Measurements from ENCODE around the gene BCORL1. TPM values are rescaled to one million over a fixed set of nuclear protein-coding genes. Genes with fewer than 3 reads are reported as not detected.

Gene BCORL1
- total and polyA plus RNA-seq, 2 of the 8 experiments (the other 6 are each of a cell fraction or from before 2014, with no cell fraction given): 1.4 to 6.2 TPM

DNA sequence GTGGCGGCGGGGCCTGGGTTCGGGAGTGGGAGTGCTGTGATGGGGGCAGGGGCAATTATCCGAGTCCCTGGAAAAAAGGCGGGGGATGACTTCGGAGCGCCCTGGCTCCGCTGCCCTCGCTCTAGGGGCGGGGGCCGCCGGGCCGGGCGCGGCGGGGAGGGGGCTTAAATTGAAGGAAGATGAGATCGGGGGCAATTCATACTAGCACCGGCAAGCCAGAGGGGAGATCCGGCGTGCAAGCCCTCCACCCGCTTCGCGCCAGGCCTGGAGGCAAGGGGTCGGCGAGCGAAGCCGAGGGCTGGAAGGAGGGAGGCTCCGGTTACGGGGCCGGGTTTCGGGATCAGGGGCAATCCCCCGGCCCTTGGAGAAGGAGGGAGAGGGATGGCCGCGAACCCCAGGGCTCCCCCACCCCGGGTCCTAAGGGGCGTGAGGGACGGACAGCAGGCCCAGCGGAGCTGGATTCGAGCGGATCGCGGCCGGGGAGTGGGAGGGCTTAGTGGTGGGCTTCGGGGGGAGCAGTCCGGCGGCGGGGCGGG lies 1.2 kb downstream of the BCORL1 start:
- Histone ChIP-seq H3K27ac (ENCODE audit: low read depth, low read length) (no peak overlapping the region), H3K56ac (replicated peaks; ENCODE audit: insufficient read length, low read depth, low read length) (no peak overlapping the region), H3K18ac (ENCODE audit: extremely low read depth, low read length) (no peak overlapping the region), H3K79me2 (ENCODE audit: control insufficient read depth in 1 of 2, insufficient read depth in 2 of 2, low read length in 2 of 2) (no peaks in the 10 kb centered on the region; a peak in 1 of 4 replicates), H2BK120ac (replicated peaks; ENCODE audit: low read depth, low read length) (no peak overlapping the region), H4K5ac (ENCODE audit: insufficient read length, low read depth, low read length) (no peak overlapping the region), H2BK12ac (ENCODE audit: low read depth, low read length) (no peak overlapping the region), H4K91ac (replicated peaks; ENCODE audit: insufficient read length, low read length) (no peak overlapping the region), H2BK15ac (ENCODE audit: low read length) (no peak overlapping the region), H2BK5ac (ENCODE audit: low read depth, low read length) (no peak overlapping the region), H2AFZ (ENCODE audit: low read length) (no peak overlapping the region), H4K20me1 (replicated peaks in 1 of 2; ENCODE audit: control insufficient read depth in 1 of 2, insufficient read depth in 2 of 2, low read length in 2 of 2) (peaks cover 0 to 1% of the 10 kb centered on the region in 2 experiments), H2AK5ac (ENCODE audit: low read depth, low read length) (no peak overlapping the region), H2BK20ac (ENCODE audit: low read length) (no peak overlapping the region), H3K23ac (ENCODE audit: insufficient read length) (no peak overlapping the region), H3K9me3 (ENCODE audit: insufficient read depth in 2 of 2, low read depth in 1 of 2, low read length in 1 of 2) (no peaks in the 10 kb centered on the region), H3K4me1 (replicated peaks in 1 of 4; ENCODE audit: control insufficient read depth in 3 of 4, insufficient read depth in 4 of 4, low read length in 3 of 4) (peaks cover 0 to 5% (median 1%) of the 10 kb centered on the region in 4 experiments; a peak in 1 of 7 replicates), H3K9ac (replicated peaks in 1 of 4; ENCODE audit: extremely low read depth in 1 of 4, low read depth in 3 of 4, low read length in 3 of 4) (no peak overlapping the region), H3K14ac (ENCODE audit: insufficient read length) (no peak overlapping the region), H3K79me1 (ENCODE audit: low read depth, low read length) (no peaks in the 10 kb centered on the region), H3K23me2 (ENCODE audit: low read depth, low read length) (peaks cover 6% of the 10 kb centered on the region; the same call in 1 of the 2 replicates), H3K27me3 (replicated peaks in 1 of 4; ENCODE audit: control insufficient read depth in 3 of 4, extremely low read depth in 1 of 4, insufficient read depth in 3 of 4, low read length in 3 of 4) (peaks cover 4 to 34% (median 29%) of the 10 kb centered on the region in 4 experiments), H3K4ac (replicated peaks; ENCODE audit: insufficient read length, low read depth, low read length) (no peak overlapping the region), H3K4me3 (ENCODE audit: extremely low read depth in 1 of 4, insufficient read depth in 2 of 4, low read depth in 3 of 4, low read length in 4 of 4) (no peak overlapping the region; a peak in 2 of 8 replicates), H3K4me2 (ENCODE audit: insufficient read depth in 1 of 2, low read depth in 2 of 2, low read length in 2 of 2) (no peak overlapping the region; a peak in 1 of 4 replicates), H4K8ac (ENCODE audit: extremely low read depth, insufficient read depth, low read length) (no peak overlapping the region), H3K36me3 (ENCODE audit: control insufficient read depth in 2 of 4, insufficient read depth in 4 of 4, low read length in 3 of 4) (no peaks in the 10 kb centered on the region)
- WGBS, 2 experiments (ENCODE audit: extremely low coverage in 1 of 2, insufficient coverage in 1 of 2, insufficient read length in 1 of 2, insufficient replicate concordance in 2 of 2, low coverage in 1 of 2, low lambda C conversion rate in 2 of 2, missing lambda C conversion rate in 1 of 2): no CpG with 5 or more reads among the region's 48 CpGs
- FAIRE-seq (no peak), DNase-seq (ENCODE audit: low read depth in 1 of 2, low spot score in 2 of 2) (peak in 1 of 2 experiments; percentile 54)
- ChIA-PET CTCF (ENCODE audit: partially characterized antibody) (no interaction called here), POLR2A (ENCODE audit: partially characterized antibody) (interaction anchor here (1.0 to 1.8 kb wide), 4 partner anchors 22 to 50 kb away, joined by 3 to 6 read pairs (median 3); no protein-coding TSS in a partner anchor)
- TF ChIP-seq RBBP5 (IDR thresholded peaks at IDR 0.05; ENCODE audit: borderline replicate concordance, low read depth, low read length) (no peak), BCL11A (IDR thresholded peaks at IDR 0.05; ENCODE audit: low read depth in 2 of 2, low read length in 2 of 2) (no peak), POU5F1 (IDR thresholded peaks at IDR 0.05; ENCODE audit: low read depth, low read length) (no peak), NRF1 (IDR thresholded peaks at IDR 0.05; ENCODE audit: low read depth, low read length) (no peak), KDM1A (IDR thresholded peaks at IDR 0.05; ENCODE audit: borderline replicate concordance, low read length) (no peak), ASH2L (IDR thresholded peaks at IDR 0.05; ENCODE audit: low read length) (no peak), SIX5 (IDR thresholded peaks at IDR 0.05; ENCODE audit: low read depth, low read length) (no peak), MAFK (IDR thresholded peaks at IDR 0.05; ENCODE audit: low read depth, low read length) (no peak), TAF1 (IDR thresholded peaks at IDR 0.05; ENCODE audit: low read depth, low read length) (no peak), GTF2F1 (IDR thresholded peaks at IDR 0.05; ENCODE audit: borderline replicate concordance, low read depth, low read length) (no peak), SAP30 (IDR thresholded peaks at IDR 0.05; ENCODE audit: insufficient read depth, insufficient replicate concordance, low read length) (no peak), RNF2 (IDR thresholded peaks at IDR 0.05; ENCODE audit: borderline replicate concordance, low read depth, low read length, missing control alignments, poor library complexity, severe bottlenecking) (no peak)
- TF ChIP-seq, protein P1, sequence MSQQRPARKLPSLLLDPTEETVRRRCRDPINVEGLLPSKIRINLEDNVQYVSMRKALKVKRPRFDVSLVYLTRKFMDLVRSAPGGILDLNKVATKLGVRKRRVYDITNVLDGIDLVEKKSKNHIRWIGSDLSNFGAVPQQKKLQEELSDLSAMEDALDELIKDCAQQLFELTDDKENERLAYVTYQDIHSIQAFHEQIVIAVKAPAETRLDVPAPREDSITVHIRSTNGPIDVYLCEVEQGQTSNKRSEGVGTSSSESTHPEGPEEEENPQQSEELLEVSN (IDR thresholded peaks at IDR 0.05): no peak
